Breast epithelium (tissue), 4 donors: Measurements from ENCODE around the gene SERPINA5. TPM values are rescaled to one million over a fixed set of nuclear protein-coding genes. Genes with fewer than 3 reads are reported as not detected.

Source experiments
- DNase-seq, 2 donors: peaks; one replicate each; pipeline ENCODE4 v3.0.0-alpha.2; 2019; ENCODE audit warnings: low spot score in 2 of 2
- H3K27ac ChIP-seq, 2 donors: fragments of 200-600 bp; sonication (generic) in 1 of 2; one replicate each; pipeline ENCODE4 v1.5.1; 2016 to 2019; ENCODE audit warnings: mild to moderate bottlenecking in 1 of 2
- H3K27me3 ChIP-seq, 2 donors: fragments of 200-600 bp; sonication (generic) in 1 of 2; one replicate each; pipeline versions ENCODE4 v1.5.1 to v1.6.0; 2017 to 2019; ENCODE audit warnings: control low read depth in 1 of 2, mild to moderate bottlenecking in 1 of 2
- H3K36me3 ChIP-seq: fragments of 200-600 bp; one replicate; pipeline ENCODE4 v1.5.1; 2019
- H3K4me1 ChIP-seq, 2 donors: fragments of 200-600 bp; sonication (generic); one replicate each; pipeline ENCODE4 v1.5.1; 2016 to 2019; ENCODE audit warnings: control low read depth in 1 of 2
- H3K4me3 ChIP-seq, 3 donors: fragments of 200-600 bp; sonication (generic); 1 replicate in 2 of 3; 2 replicates in 1 of 3; pipeline ENCODE4 v1.5.1; 2016 to 2019; ENCODE audit warnings: mild to moderate bottlenecking in 3 of 3, moderate library complexity in 2 of 3
- H3K9me3 ChIP-seq, 2 donors: fragments of 200-600 bp; sonication (generic) in 1 of 2; one replicate each; pipeline ENCODE4 v1.5.1; 2016 to 2019; ENCODE audit warnings: control low read depth in 1 of 2
- POLR2A ChIP-seq: fragments of 450-650 bp; IDR thresholded peaks from one replicate; pipeline ENCODE4 v1.6.1; 2016; ENCODE audit warnings: antibody characterized with exemption, mild to moderate bottlenecking, moderate library complexity
- POLR2AphosphoS5 ChIP-seq, 3 donors: sonication (generic); formaldehyde crosslinking; IDR thresholded peaks; one replicate each; pipeline ENCODE4 v1.6.1; 2017; ENCODE audit warnings: antibody characterized with exemption in 3 of 3
- intact Hi-C: fragments of 100-400 bp; cut with DNase I; formaldehyde crosslinking; loops from one replicate; pipeline ENCODE4 v1.15.1; 2023; ENCODE audit warnings: low total_unique reads
- total RNA-seq, 3 donors: library from RNA; depleted of rRNA; stranded (reverse); fragments of >200 nt; gene quantifications; one replicate each; pipeline ENCODE4 v1.1.0, GENCODE V29; 2016
- TF ChIP-seq, protein P1 (sequence below), 3 donors: fragments of 450-650 bp; IDR thresholded peaks; one replicate each; pipeline ENCODE4 v1.5.1; 2016 to 2017; ENCODE audit warnings: antibody characterized with exemption in 3 of 3, mild to moderate bottlenecking in 3 of 3, moderate library complexity in 3 of 3

The SERPINA5 gene
- total RNA-seq, 3 donors from 2014 or later: 4.3 to 32.9 (median 20.6) TPM

DNA sequence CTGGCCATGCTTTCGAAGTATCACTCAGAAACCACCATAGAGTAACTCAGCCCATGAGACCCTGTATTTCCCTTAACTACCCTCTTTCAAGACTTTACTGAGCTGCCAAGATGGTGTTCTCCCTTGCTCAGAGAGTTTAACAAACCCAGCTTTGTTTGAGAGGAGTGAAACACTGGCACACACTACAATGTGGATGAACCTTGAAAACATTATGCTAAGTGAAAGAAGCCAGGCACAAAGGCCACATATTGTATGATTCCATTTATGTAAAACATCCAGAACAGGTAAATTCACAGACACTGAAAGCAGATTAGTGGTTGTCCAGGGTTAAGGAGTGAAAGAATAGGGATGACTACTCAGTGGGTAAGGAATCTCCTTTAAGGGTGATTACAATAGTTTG lies 49.8 kb downstream of the SERPINA5 start:
- Histone ChIP-seq H3K4me3 (no peak overlapping the region), H3K36me3 (no peaks in the 10 kb centered on the region), H3K27ac (no peak overlapping the region), H3K4me1 (no peaks in the 10 kb centered on the region), H3K27me3 (no peaks in the 10 kb centered on the region), H3K9me3 (no peaks in the 10 kb centered on the region)
- TF ChIP-seq POLR2AphosphoS5 (IDR thresholded peaks at IDR 0.05) (no peak), POLR2A (no peak)
- TF ChIP-seq, protein P1, sequence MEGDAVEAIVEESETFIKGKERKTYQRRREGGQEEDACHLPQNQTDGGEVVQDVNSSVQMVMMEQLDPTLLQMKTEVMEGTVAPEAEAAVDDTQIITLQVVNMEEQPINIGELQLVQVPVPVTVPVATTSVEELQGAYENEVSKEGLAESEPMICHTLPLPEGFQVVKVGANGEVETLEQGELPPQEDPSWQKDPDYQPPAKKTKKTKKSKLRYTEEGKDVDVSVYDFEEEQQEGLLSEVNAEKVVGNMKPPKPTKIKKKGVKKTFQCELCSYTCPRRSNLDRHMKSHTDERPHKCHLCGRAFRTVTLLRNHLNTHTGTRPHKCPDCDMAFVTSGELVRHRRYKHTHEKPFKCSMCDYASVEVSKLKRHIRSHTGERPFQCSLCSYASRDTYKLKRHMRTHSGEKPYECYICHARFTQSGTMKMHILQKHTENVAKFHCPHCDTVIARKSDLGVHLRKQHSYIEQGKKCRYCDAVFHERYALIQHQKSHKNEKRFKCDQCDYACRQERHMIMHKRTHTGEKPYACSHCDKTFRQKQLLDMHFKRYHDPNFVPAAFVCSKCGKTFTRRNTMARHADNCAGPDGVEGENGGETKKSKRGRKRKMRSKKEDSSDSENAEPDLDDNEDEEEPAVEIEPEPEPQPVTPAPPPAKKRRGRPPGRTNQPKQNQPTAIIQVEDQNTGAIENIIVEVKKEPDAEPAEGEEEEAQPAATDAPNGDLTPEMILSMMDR (IDR thresholded peaks at IDR 0.05): no peak
- intact Hi-C loops: no loop called here
- no peak for DNase-seq

DNA sequence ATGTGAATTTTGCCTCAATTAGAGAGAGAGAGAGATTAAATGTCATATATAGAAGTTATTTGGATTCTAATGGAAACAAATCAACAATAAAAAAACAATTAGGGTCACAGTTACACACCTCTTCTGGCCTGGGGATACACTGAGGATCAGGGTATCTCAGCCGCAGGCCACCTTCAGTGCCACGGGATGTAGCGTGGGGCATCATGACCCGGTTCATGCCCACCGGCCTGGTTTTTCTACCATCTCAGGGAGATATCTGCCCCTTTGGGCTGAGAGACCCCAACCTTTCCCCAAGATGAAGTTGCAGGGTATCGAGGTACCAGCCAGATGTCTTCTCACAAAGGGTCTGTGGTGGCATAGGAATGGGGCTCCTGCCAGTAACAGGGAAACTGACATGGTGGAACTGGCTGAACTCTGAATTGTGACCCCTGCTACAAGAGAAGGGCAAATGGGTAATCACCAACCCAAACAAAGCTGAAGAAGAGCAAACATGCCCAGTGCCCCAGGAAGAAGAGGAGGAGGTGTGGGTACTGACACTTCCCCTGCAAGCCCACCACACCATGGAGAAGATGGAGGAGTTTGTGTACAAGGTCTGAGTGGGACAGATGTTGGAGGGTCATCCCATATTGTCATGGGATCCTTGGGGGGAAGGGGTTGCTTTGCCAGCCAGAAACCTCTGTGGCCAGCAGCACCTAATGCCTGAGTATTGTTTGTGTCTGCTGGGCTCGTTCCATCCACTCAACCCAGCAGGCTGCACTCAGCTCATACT lies 50.5 kb downstream of the SERPINA5 start:
- Histone ChIP-seq H3K9me3 (no peaks in the 10 kb centered on the region), H3K27me3 (no peaks in the 10 kb centered on the region), H3K4me3 (no peak overlapping the region), H3K4me1 (no peaks in the 10 kb centered on the region), H3K27ac (no peak overlapping the region), H3K36me3 (no peaks in the 10 kb centered on the region)
- no peak for DNase-seq
- TF ChIP-seq, protein P1 (IDR thresholded peaks at IDR 0.05): no peak
- TF ChIP-seq POLR2A (no peak), POLR2AphosphoS5 (IDR thresholded peaks at IDR 0.05) (no peak)
- intact Hi-C loops: no loop called here

DNA sequence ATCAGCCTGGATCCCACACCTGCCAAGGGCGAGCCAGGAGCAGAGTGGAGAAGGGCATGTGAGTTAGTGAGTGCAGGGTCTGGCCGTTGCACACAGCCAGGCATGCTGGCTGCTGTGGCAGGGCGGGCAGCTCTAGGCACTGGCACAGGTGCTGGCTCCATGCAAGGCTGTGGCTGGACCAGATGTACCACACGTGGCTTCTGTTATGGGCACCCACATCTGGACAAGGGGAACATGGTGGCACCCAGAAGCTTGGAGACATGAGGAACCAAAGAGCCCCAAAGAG lies 51.0 kb downstream of the SERPINA5 start:
- Histone ChIP-seq H3K27me3 (no peaks in the 10 kb centered on the region), H3K4me3 (no peak overlapping the region), H3K4me1 (no peaks in the 10 kb centered on the region), H3K9me3 (no peaks in the 10 kb centered on the region), H3K27ac (no peak overlapping the region), H3K36me3 (no peaks in the 10 kb centered on the region)
- intact Hi-C loops: no loop called here
- TF ChIP-seq, protein P1 (IDR thresholded peaks at IDR 0.05): no peak
- no peak for TF ChIP-seq POLR2A
- no peak for TF ChIP-seq POLR2AphosphoS5 (IDR thresholded peaks at IDR 0.05)
- DNase-seq: no peak

DNA sequence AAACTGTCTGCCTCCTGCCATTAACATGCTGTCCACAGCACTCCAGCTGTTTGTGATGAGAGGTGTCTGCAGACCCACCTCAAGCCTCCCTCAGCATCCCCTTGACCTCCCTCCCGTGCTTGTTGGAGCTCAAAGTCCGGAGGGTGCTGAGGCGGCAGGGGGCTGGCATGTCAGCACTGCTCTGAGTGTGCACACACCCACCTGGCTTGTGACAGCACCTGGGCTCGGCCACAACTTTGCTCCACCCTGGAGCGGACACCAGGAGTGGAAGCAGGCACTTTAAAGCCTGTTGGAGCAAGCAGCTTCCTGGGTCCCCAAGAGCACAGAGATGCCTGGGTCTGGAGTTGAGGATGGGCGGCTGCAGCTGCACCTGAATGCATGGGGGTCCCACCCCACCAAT lies 51.9 kb downstream of the SERPINA5 start:
- no peaks in the 10 kb centered on the region for H3K4me1 ChIP-seq
- DNase-seq: no peak
- no peaks in the 10 kb centered on the region for H3K36me3 ChIP-seq
- H3K4me3 ChIP-seq: no peak overlapping the region
- H3K9me3 ChIP-seq: no peaks in the 10 kb centered on the region
- H3K27me3 ChIP-seq: no peaks in the 10 kb centered on the region
- H3K27ac ChIP-seq: no peak overlapping the region
- intact Hi-C loops: no loop called here
- TF ChIP-seq POLR2AphosphoS5 (IDR thresholded peaks at IDR 0.05) (no peak), POLR2A (no peak)
- TF ChIP-seq, protein P1 (IDR thresholded peaks at IDR 0.05): no peak

DNA sequence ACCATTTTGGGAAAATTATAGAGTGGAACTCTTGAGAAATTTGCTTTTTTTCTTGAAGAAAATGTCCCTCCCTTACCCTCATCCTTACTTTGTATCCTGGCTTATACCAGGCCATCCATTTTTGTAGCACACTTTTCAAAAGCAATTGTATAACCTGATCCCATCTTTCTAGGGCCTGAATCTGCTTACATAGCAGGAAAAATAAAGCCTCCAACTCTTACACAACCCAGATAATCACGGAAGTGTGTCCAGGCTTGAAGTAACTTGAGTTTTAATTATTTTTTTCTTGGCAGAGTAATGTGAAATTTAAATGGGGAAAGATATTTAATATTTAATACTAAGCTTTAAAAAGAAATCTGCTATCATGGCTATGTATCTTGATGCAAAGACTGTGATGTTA lies 53.9 kb downstream of the SERPINA5 start:
- intact Hi-C loops: no loop called here
- H3K36me3 ChIP-seq: no peaks in the 10 kb centered on the region
- no peaks in the 10 kb centered on the region for H3K4me1 ChIP-seq
- H3K9me3 ChIP-seq: no peaks in the 10 kb centered on the region
- no peak for DNase-seq
- H3K27ac ChIP-seq: no peak overlapping the region
- H3K27me3 ChIP-seq: no peaks in the 10 kb centered on the region
- no peak overlapping the region for H3K4me3 ChIP-seq
- TF ChIP-seq POLR2A: no peak
